ELR (cell line): ENCODE data around the gene FBXO28.
"Not testable (repeated sequence)": the region's sequence is repeated elsewhere in the genome, so short reads cannot be mapped to it uniquely, and the experiment has no call there.

Experiments
- DNase-seq: peaks from one replicate; pipeline ENCODE4 v3.0.0-alpha.2; 2015; ENCODE audit warnings: low read depth

Gene FBXO28

GRCh38 chr1:224188286-224188685, 74.4 kb downstream of the FBXO28 start:
- DNase-seq, result no peak

GRCh38 chr1:224189561-224189960, 75.7 kb downstream of the FBXO28 start:
- peak; percentile 36 for DNase-seq

GRCh38 chr1:224192082-224192788, 78.3 kb downstream of the FBXO28 start:
- DNase-seq, result no peak

- DNase-seq, result no peak
These were observed 79.5 kb downstream of the FBXO28 start for GRCh38 chr1:224193319-224193966.

GRCh38 chr1:224196813-224197600, 83.1 kb downstream of the FBXO28 start:
- DNase-seq, result no peak

GRCh38 chr1:224198572-224198971, 84.7 kb downstream of the FBXO28 start:
- no peak for DNase-seq

- no peak for DNase-seq
These were observed 85.8 kb downstream of the FBXO28 start for GRCh38 chr1:224199679-224200078.

GRCh38 chr1:224201383-224201782, 87.5 kb downstream of the FBXO28 start:
- DNase-seq, result no peak

- DNase-seq, result no peak
These were observed 87.9 kb downstream of the FBXO28 start for GRCh38 chr1:224201853-224202252.

GRCh38 chr1:224203243-224204016, 89.5 kb downstream of the FBXO28 start:
- peak; percentile 49 for DNase-seq

- peak; percentile 88 for DNase-seq
These were observed 91.5 kb downstream of the FBXO28 start for GRCh38 chr1:224205438-224205840.

- not testable (repeated sequence) for DNase-seq
These were observed 92.1 kb downstream of the FBXO28 start for GRCh38 chr1:224205931-224206538.

- DNase-seq, result peak; percentile 74
These were observed 97.5 kb downstream of the FBXO28 start for GRCh38 chr1:224211206-224211962.
